PFSK-1 (cell line): Measurements from ENCODE around the gene FAM241A.

ENCODE experiments used
- FOXP2 ChIP-seq: optimal IDR thresholded peaks from 2 replicates; pipeline ENCODE3; 2011; ENCODE audit warnings: borderline replicate concordance, control low read depth, inconsistent platforms; ENCODE audit not compliant: insufficient read depth; ENCODE audit errors: extremely low read length, extremely low read depth
- POLR2AphosphoS5 ChIP-seq: IDR thresholded peaks from 2 replicates; pipeline ENCODE4 v1.6.1; 2012; ENCODE audit warnings: low read depth, mild to moderate bottlenecking, control low read depth, low read length, moderate library complexity
- SIN3A ChIP-seq: IDR thresholded peaks from 2 replicates; pipeline ENCODE4 v1.6.1; 2012; ENCODE audit warnings: mild to moderate bottlenecking, low read length, moderate library complexity, borderline replicate concordance; ENCODE audit not compliant: insufficient read depth
- TAF1 ChIP-seq: IDR thresholded peaks from 2 replicates; pipeline ENCODE4 v1.6.1; 2012; ENCODE audit warnings: low read length, control low read depth, borderline replicate concordance; ENCODE audit not compliant: insufficient read depth
- TF ChIP-seq, protein P1 (sequence below), 2 experiments: IDR thresholded peaks; 2 replicates each; pipeline versions ENCODE4 v1.6.1 to v1.8.0; 2011 to 2012; ENCODE audit warnings: low read depth in 2 of 2, low read length in 2 of 2, control low read depth in 1 of 2, inconsistent platforms in 1 of 2, mild to moderate bottlenecking in 1 of 2, moderate library complexity in 1 of 2; ENCODE audit not compliant: insufficient read depth in 1 of 2

The FAM241A gene

DNA sequence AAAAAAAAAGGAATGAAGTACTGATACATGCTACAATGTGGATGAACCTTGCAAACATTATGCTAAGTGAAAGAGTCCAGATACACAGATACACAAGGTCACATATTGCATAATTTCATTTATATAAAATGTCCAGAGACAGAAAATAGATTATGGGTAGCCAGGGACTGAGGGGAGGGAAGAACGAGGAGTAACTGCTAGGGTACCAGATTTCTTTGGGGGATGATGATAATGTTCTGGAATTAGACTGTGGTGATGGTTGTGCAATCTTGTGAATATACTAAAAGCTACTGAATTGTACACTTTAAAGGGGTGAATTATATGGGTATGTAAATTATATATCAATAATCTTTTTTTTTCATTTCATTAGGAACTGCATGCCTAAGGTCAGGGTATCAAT lies 65.5 kb downstream of the FAM241A start:
- TF ChIP-seq POLR2AphosphoS5 (no peak), SIN3A (no peak), FOXP2 (no peak)
- TF ChIP-seq, protein P1, sequence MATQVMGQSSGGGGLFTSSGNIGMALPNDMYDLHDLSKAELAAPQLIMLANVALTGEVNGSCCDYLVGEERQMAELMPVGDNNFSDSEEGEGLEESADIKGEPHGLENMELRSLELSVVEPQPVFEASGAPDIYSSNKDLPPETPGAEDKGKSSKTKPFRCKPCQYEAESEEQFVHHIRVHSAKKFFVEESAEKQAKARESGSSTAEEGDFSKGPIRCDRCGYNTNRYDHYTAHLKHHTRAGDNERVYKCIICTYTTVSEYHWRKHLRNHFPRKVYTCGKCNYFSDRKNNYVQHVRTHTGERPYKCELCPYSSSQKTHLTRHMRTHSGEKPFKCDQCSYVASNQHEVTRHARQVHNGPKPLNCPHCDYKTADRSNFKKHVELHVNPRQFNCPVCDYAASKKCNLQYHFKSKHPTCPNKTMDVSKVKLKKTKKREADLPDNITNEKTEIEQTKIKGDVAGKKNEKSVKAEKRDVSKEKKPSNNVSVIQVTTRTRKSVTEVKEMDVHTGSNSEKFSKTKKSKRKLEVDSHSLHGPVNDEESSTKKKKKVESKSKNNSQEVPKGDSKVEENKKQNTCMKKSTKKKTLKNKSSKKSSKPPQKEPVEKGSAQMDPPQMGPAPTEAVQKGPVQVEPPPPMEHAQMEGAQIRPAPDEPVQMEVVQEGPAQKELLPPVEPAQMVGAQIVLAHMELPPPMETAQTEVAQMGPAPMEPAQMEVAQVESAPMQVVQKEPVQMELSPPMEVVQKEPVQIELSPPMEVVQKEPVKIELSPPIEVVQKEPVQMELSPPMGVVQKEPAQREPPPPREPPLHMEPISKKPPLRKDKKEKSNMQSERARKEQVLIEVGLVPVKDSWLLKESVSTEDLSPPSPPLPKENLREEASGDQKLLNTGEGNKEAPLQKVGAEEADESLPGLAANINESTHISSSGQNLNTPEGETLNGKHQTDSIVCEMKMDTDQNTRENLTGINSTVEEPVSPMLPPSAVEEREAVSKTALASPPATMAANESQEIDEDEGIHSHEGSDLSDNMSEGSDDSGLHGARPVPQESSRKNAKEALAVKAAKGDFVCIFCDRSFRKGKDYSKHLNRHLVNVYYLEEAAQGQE (IDR thresholded peaks at IDR 0.05; ENCODE audit: insufficient read depth in 1 of 2, low read depth in 2 of 2, low read length in 2 of 2): no peak

- TF ChIP-seq, protein P1 (IDR thresholded peaks at IDR 0.05; ENCODE audit: insufficient read depth in 1 of 2, low read depth in 2 of 2, low read length in 2 of 2): no peak
- TF ChIP-seq FOXP2 (no peak), TAF1 (no peak), POLR2AphosphoS5 (no peak), SIN3A (no peak)
Measured at GRCh38 chr4:112213091-112213490, 67.8 kb downstream of the FAM241A start.

DNA sequence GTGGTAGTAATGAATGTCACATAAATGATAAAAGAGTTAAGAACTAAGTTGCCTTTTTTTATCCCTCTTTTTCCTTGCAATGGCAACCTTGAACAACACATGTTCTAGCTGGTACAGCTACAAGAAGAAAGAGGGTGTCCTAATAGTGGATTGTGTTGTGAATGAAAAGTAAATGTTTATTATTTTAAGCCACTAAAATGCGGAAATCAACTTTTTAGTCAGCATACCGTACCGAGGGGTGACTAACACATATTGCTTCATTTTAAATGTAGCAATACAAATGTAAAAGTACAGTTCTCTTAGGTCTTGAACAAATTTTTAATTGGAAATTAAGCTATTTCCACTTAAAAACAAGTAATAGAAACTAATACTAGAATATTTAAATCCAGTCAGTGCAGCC lies 68.6 kb downstream of the FAM241A start:
- TF ChIP-seq SIN3A: no peak
- no peak for TF ChIP-seq POLR2AphosphoS5
- no peak for TF ChIP-seq TAF1
- TF ChIP-seq, protein P1 (IDR thresholded peaks at IDR 0.05; ENCODE audit: insufficient read depth in 1 of 2, low read depth in 2 of 2, low read length in 2 of 2): no peak
- no peak for TF ChIP-seq FOXP2

DNA sequence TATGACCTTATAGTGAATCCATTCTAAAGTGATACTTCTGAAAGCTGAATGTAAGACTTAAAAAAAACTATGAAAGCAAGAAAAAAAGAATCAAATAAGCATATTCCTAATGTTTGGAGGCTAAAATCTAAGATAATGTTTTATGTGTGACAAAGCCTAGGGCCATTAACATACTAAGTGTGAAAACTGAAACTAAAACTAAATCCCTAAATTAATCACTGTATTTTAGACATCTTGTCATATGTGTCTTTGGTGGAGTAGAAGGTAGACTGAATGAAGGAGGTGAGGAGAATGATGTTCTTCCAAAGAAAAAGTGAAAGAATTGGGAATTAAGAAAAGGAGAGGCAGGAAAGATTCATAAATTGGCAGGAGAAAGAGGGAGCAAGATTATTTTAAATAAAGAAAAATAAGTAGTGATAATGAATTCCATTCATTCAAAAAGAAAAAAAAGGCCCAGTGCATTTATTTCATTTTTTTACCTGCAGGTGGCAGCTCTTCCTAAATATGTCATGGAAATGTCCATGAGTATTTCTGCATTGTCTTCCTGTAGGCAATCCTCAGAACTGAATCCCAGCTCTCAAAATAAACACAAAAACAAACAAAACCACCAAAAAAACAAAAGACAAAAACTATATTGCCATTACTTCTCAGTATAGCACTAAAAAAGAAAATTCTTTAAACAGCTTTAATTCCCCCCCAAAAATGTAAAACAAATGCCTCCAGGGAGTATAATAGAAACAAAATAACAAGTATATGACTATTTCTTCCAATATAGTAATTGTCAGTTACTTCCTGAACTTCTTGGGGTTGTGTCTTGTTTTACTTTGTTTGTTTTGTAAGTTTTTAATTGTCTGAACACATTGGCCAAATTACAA lies 69.4 kb downstream of the FAM241A start:
- TF ChIP-seq TAF1: no peak
- TF ChIP-seq, protein P1 (IDR thresholded peaks at IDR 0.05; ENCODE audit: insufficient read depth in 1 of 2, low read depth in 2 of 2, low read length in 2 of 2): no peak
- TF ChIP-seq FOXP2: no peak
- TF ChIP-seq POLR2AphosphoS5: no peak
- TF ChIP-seq SIN3A: no peak
